ENCODE measurements around the gene SH3PXD2B. TPM values are rescaled to one million over a fixed set of nuclear protein-coding genes. Genes with fewer than 3 reads are reported as not detected.

Gene SH3PXD2B
- total and polyA plus RNA-seq, 2 of the 4 experiments (the other 2 are of a cell fraction) = 8.2 to 14.4 TPM

- Histone ChIP-seq H3K79me1 (ENCODE audit: low read depth in 1 of 2, low read length in 2 of 2) (peaks cover 16 to 43% of the 10 kb centered on the region in 2 experiments; a peak in 3 of 4 replicates), H3K18ac (ENCODE audit: low read depth, low read length) (peak overlapping the region; percentile 12; the same call in 1 of the 2 replicates), H3K9me3 (ENCODE audit: control insufficient read depth, insufficient read depth, low read length) (no peaks in the 10 kb centered on the region), H3K56ac (ENCODE audit: extremely low read depth, insufficient read depth, low read length) (peak overlapping the region; percentile 91; the same call in 1 of the 2 replicates), H2AFZ (replicated peaks; ENCODE audit: low read length, poor library complexity) (peak overlapping the region; percentile 89), H2BK5ac (ENCODE audit: low read depth, low read length, poor library complexity, severe bottlenecking) (no peak overlapping the region), H4K8ac (ENCODE audit: low read depth in 2 of 2, low read length in 2 of 2) (peak overlapping the region; percentile 83 to 91), H2BK20ac (ENCODE audit: low read depth, low read length) (peak overlapping the region; percentile 72), H3K4me3 (ENCODE audit: insufficient read depth, low read depth, low read length) (peak overlapping the region; percentile 70), H3K4me2 (ENCODE audit: low read depth, low read length) (peak overlapping the region; percentile 53), H3K23ac (ENCODE audit: low read depth, low read length) (peak overlapping the region; percentile 86), H4K91ac (ENCODE audit: insufficient read depth, low read depth, low read length) (peak overlapping the region; percentile 81; the same call in 1 of the 2 replicates), H3K36me3 (ENCODE audit: control insufficient read depth, insufficient read depth, low read length) (0 out of 2 replicates have a peak, but pooled peaks cover 3% of the 10 kb centered on the region), H3K9me1 (ENCODE audit: insufficient read depth, low read length) (peaks cover 21% of the 10 kb centered on the region), H3K14ac (replicated peaks; ENCODE audit: low read depth, low read length) (peak overlapping the region; percentile 94), H3K4ac (ENCODE audit: low read depth, low read length) (peak overlapping the region; percentile 77), H2AK5ac (ENCODE audit: low read depth, low read length) (peak overlapping the region; percentile 91), H3K9ac (ENCODE audit: low read depth, low read length) (peak overlapping the region; percentile 70), H2BK15ac (ENCODE audit: low read depth, low read length) (peak overlapping the region; percentile 77; the same call in 1 of the 3 replicates), H2BK120ac (ENCODE audit: low read depth, low read length) (peak overlapping the region; percentile 81), H2AK9ac (replicated peaks; ENCODE audit: low read depth, low read length, poor library complexity) (peak overlapping the region; percentile 38), H4K20me1 (ENCODE audit: insufficient read depth, low read length) (peaks cover 32% of the 10 kb centered on the region), H3K27me3 (ENCODE audit: control insufficient read depth, insufficient read depth, low read length) (no peaks in the 10 kb centered on the region; the same call in 1 of the 2 replicates), H3K27ac (ENCODE audit: insufficient read depth, low read length) (peak overlapping the region; percentile 55), H4K5ac (ENCODE audit: low read depth, low read length) (peak overlapping the region; percentile 81), H3K4me1 (ENCODE audit: control insufficient read depth, insufficient read depth, low read length) (peaks cover 24% of the 10 kb centered on the region)
- TF ChIP-seq CHD1 (IDR thresholded peaks at IDR 0.05; ENCODE audit: low read depth, low read length) (no peak), MXI1 (IDR thresholded peaks at IDR 0.05; ENCODE audit: borderline replicate concordance, low read depth, low read length) (no peak), BHLHE40 (IDR thresholded peaks at IDR 0.05; ENCODE audit: low read depth, low read length) (no peak), RFX5 (IDR thresholded peaks at IDR 0.05; ENCODE audit: low read depth, low read length) (no peak), POLR2A (IDR thresholded peaks at IDR 0.05; ENCODE audit: low read depth, low read length) (no peak), ELK1 (IDR thresholded peaks at IDR 0.05; ENCODE audit: borderline replicate concordance, low read depth, low read length) (no peak), CTCF (conservative IDR thresholded peaks at IDR 0.05; ENCODE audit: low read depth, low read length) (no peak), NFE2L2 (IDR thresholded peaks at IDR 0.05; ENCODE audit: low read depth, low read length) (no peak), SMC3 (IDR thresholded peaks at IDR 0.05; ENCODE audit: low read depth, low read length) (no peak), FOS (IDR thresholded peaks at IDR 0.05; ENCODE audit: low read depth, low read length) (no peak), MAZ (IDR thresholded peaks at IDR 0.05; ENCODE audit: borderline replicate concordance, low read depth, low read length) (no peak), CEBPB (IDR thresholded peaks at IDR 0.05; ENCODE audit: low read depth, low read length) (no peak), MAFK (IDR thresholded peaks at IDR 0.05; ENCODE audit: low read depth, low read length) (no peak), USF2 (IDR thresholded peaks at IDR 0.05; ENCODE audit: low read depth, low read length) (no peak), RAD21 (IDR thresholded peaks at IDR 0.05; ENCODE audit: low read length) (no peak), RCOR1 (IDR thresholded peaks at IDR 0.05; ENCODE audit: insufficient replicate concordance, low read length) (no peak)
- DNase-seq (no peak), ATAC-seq (ENCODE audit: low read depth) (no peak)
- intact Hi-C loops (cut with micrococcal nuclease) = loop anchor here (10.0 kb wide), 1 partner anchor 350 kb away; no protein-coding TSS in a partner anchor
- POLR2A ChIA-PET (ENCODE audit: unreplicated experiment) = no interaction called here
- 86% methylated on average over 4 of the region's 8 CpGs; no CpG with 5 or more reads in 1 of the 2 experiments for WGBS, 2 experiments (ENCODE audit: extremely low coverage in 2 of 2, insufficient read length in 1 of 2)
- CTCF ChIA-PET = no interaction called here
- dilution Hi-C loops (cut with HindIII; ENCODE audit: low sequenced_read_pairs, unreplicated experiment) = no loop called here
- in situ Hi-C loops (cut with MboI; ENCODE audit: low sequenced_read_pairs) = no loop called here
- no TSS peak for BruUV-seq (replicated peaks)
These were observed 709 bp upstream of the SH3PXD2B start for GRCh38 chr5:172455087-172455381.

All from IMR-90 (cell line).